ENCODE data around the gene F10.
"Not testable (repeated sequence)": the region's sequence is repeated elsewhere in the genome, so short reads cannot be mapped to it uniquely, and the experiment has no call there.

Gene F10

GRCh38 chr13:113155982-113156655 lies 33.5 kb downstream of the F10 start:
- DNase-seq: no peak

GRCh38 chr13:113157206-113157928 lies 34.8 kb downstream of the F10 start:
- DNase-seq: no peak

GRCh38 chr13:113157929-113158747 lies 35.5 kb downstream of the F10 start, which contains the start of gene PROZ:
PROZ (plus strand) TSS chr13:113158648; CDS start chr13:113158661, 13 bp downstream.
- DNase-seq: no peak

DNA sequence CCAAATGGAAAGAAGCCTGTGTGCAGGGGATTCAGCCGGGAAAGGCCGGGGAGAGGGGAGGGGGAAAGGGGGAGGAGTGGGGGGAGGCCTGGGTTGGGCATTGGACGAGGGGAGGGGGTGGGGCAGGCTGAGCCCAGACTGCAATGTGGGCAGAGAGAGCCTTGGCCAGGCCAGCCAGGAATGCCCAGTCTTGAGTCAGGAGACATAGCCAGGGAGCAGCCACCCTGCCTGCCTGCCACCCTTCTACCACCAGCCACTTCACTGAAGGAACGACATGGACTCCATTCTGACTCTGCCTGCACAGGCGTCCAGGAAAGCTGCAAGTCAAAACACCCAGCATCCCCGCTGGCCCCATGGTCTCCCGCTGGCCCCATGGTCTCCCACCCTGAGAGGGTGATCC lies 36.3 kb downstream of the F10 start:
- DNase-seq: no peak

DNA sequence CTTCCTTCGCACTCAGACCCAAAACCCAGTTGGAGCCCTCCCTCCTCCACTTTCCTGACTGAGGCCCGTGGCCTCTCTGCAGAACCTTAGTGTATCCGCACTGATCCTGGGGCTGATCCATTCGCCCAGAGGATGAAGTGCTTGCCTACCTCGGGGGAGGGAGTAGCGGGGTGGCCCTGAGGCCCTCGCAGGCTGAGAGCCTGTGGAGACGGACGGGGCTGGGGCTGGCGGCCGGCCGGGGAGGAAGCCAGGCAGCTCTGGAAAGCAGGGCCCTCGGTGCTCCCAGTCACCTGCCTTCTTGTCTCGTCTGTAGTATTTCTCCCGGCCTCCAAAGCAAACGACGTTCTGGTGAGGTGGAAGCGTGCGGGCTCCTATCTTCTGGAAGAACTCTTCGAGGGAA lies 37.1 kb downstream of the F10 start:
- no peak for DNase-seq

GRCh38 chr13:113160983-113161382 lies 38.4 kb downstream of the F10 start:
- no peak for DNase-seq

- no peak for DNase-seq
Observed at GRCh38 chr13:113161433-113161832, 38.8 kb downstream of the F10 start.

- DNase-seq: not testable (repeated sequence)
Observed at GRCh38 chr13:113161975-113162374, 39.4 kb downstream of the F10 start.

DNA sequence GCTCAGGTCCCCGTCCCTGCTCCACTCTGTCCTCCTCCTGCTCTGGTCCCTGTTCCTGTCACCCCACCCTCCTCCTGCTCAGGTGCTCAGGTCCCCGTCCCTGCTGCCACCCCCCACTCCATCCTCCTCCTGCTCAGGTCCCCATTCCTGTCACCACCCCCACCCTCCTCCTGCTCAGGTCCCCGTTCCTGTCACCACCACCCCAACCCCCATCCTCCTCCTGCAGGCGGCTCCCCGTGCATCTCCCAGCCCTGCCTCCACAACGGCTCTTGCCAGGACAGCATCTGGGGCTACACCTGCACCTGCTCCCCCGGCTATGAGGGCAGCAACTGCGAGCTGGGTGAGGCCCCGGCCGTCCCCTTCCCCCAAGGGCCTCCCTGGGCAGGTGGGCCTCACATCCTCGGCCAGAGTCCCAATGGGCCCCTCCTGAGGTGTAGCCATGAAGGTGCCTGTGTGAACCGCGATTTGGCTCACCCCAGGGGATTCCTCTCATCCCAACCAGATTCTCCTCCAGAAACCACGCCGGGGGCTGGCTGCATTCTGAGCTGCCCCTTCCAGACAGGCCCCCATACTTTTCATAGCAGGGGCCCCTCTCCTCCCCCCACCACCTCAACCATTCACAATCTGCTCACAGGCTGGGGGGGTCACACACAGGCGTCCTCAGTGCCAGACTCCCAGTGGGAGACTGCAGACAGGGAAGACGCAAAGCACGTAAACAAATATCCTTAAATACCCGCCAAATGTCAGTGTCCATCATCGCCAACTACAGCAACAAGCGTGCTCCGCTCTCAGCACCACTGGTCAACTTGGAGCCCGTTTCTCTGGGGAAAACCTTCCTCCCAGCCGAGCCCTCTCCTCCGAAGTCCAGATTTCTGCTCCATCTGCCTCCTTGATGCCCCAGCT lies 40.4 kb downstream of the F10 start:
- peak; percentile 40 for DNase-seq

- DNase-seq: no peak
Observed at GRCh38 chr13:113164492-113164891, 41.9 kb downstream of the F10 start.

- DNase-seq: no peak
Observed at GRCh38 chr13:113166266-113166665, 43.7 kb downstream of the F10 start.

DNA sequence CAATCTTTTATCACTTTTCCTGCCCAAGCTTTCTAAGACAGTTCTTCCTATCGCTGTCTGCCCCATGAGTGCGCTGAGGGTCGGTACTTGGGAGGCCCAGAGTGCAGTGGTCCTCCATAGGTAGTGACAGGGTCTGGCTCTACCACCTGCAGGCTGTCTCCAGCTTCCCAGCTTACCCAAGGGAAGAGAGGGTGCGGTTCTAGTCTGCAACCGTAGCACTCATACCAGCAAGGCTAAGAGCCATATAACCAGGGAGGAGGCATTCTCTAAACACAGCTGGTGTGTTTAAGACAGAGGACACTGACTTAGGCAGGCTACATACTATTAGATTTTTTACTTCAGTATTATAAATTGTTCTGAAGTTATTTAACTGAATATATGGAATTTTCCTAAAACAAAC lies 44.1 kb downstream of the F10 start:
- no peak for DNase-seq

GRCh38 chr13:113167155-113167554 lies 44.6 kb downstream of the F10 start:
- DNase-seq: no peak

GRCh38 chr13:113167575-113167974 lies 45.0 kb downstream of the F10 start:
- DNase-seq: no peak

DNA sequence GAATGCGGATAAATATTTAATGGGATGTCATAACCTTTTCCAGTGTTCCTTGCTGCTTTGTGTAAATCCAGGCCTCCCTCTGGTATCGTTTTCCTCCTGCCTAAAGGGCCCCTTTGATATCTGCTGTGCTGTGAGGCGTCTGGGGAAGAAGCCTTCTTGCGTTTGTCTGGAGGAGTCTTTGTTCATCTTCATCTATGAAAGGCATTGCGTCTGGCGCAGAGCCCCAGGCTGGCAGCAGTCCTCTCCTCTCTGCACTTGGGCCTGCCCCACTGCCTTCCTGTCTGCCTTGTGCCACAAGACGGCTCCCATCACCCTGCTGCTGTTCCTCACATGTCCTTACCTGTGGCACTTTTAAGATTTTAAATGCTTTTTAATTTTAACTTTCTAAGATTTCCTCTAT lies 45.6 kb downstream of the F10 start:
- no peak for DNase-seq

- no peak for DNase-seq
Observed at GRCh38 chr13:113169277-113170272, 47.0 kb downstream of the F10 start.

- no peak for DNase-seq
Observed at GRCh38 chr13:113170511-113170910, 47.9 kb downstream of the F10 start.

GRCh38 chr13:113171250-113172125 lies 48.9 kb downstream of the F10 start:
- no peak for DNase-seq

DNA sequence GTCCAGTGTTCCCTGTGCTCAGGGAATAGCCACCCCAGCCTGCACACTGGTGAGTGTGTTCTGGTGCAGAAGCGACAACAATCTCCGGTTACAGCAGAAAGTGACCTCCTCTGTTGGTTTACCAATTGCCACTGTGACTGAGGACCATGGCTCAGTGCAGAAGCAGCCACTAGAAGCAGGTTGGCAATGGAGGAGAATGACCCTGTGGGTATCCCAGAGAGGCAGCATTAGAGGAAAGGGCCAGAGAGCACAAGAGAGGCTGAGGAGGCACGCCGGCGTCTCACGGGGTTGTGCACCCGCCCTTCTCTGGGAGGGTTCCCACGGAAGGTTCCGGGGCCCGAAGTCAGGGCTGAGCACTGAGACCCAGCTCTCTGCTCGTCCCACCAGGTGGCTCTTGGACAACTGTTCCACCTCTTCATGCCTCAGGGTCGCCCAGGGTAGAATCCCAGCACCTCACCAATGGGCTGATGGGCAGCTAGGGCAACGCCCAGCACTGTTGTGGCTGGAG lies 49.9 kb downstream of the F10 start:
- no peak for DNase-seq

DNA sequence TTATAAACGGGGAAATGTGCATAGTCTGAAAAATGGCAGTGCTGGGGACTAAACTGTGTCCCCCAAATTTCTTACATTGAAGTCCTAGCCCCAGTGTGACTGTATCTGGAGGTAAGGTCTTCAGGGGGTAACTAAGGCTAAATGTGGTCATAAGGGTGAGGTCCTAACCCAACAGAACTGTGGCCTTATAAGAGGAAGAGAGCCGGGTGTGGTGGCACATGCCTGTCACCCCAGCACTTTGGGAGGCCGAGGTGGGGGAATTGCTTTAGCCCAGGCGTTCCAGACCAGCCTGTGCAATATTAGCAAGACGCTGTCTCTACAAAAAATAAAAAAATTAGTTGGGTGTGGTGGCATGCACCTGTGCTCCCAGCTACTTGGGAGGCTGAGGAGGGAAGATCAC lies 53.7 kb downstream of the F10 start:
- DNase-seq: peak; percentile 73
